IMR-90 (cell line): ENCODE data around the gene CEP41. TPM values are rescaled to one million over a fixed set of nuclear protein-coding genes. Genes with fewer than 3 reads are reported as not detected.

ENCODE experiments used
- ATAC-seq: fragments of 200-7000 bp; cut with Tn5 transposase; 2 replicates; pipeline ENCODE4 v1.9.1; 2020; ENCODE audit warnings: low read depth, mild to moderate bottlenecking, moderate library complexity
- BruUV-seq: library from RNA; stranded (reverse); fragments of 400-500 nt; replicated peaks from 2 replicates; lab custom pipeline; 2021; lab: Mats Ljungman, UMichigan
- CTCF ChIA-PET: fragments of 300-600 bp; formaldehyde crosslinking; extraction: SDS; loops from one replicate; lab custom pipeline; 2021; ENCODE audit warnings: antibody characterized with exemption; lab: Yijun Ruan, JAX
- POLR2A ChIA-PET: fragments of 300-600 bp; sonication (Branson Sonifier 250); formaldehyde crosslinking; loops from one replicate; lab custom pipeline; 2022; ENCODE audit warnings: antibody characterized with exemption; ENCODE audit not compliant: unreplicated experiment; lab: Charles Lee
- DNase-seq: peaks from one replicate; pipeline ENCODE4 v3.0.0; 2013
- H2AFZ ChIP-seq: replicated peaks from 2 replicates; pipeline ENCODE3; 2013; ENCODE audit warnings: low read length, mild to moderate bottlenecking; ENCODE audit not compliant: poor library complexity
- H2AK5ac ChIP-seq: 2 replicates; pipeline ENCODE4 v1.6.1; 2013; ENCODE audit warnings: low read depth, low read length, inconsistent platforms
- H2AK9ac ChIP-seq: replicated peaks from 2 replicates; pipeline ENCODE3; 2013; ENCODE audit warnings: mild to moderate bottlenecking, low read depth, low read length, moderate library complexity; ENCODE audit not compliant: poor library complexity
- H2BK120ac ChIP-seq: 2 replicates; pipeline ENCODE4 v1.6.1; 2013; ENCODE audit warnings: low read depth, low read length, inconsistent platforms
- H2BK15ac ChIP-seq: 3 replicates; pipeline ENCODE4 v1.6.1; 2013; ENCODE audit warnings: low read depth, low read length, inconsistent platforms
- H2BK20ac ChIP-seq: 2 replicates; pipeline ENCODE4 v1.6.1; 2013; ENCODE audit warnings: low read depth, mild to moderate bottlenecking, inconsistent platforms, low read length, moderate library complexity
- H2BK5ac ChIP-seq: 2 replicates; pipeline ENCODE4 v1.6.1; 2013; ENCODE audit warnings: mild to moderate bottlenecking, low read depth, low read length, inconsistent platforms; ENCODE audit not compliant: poor library complexity, severe bottlenecking
- H3K14ac ChIP-seq: replicated peaks from 2 replicates; pipeline ENCODE4 v1.6.1; 2013; ENCODE audit warnings: low read depth, low read length, inconsistent platforms
- H3K18ac ChIP-seq: 2 replicates; pipeline ENCODE4 v1.6.1; 2013; ENCODE audit warnings: low read depth, low read length, control low read depth
- H3K23ac ChIP-seq: 2 replicates; pipeline ENCODE4 v1.6.1; 2013; ENCODE audit warnings: low read depth, low read length, inconsistent platforms
- H3K27ac ChIP-seq: 2 replicates; pipeline ENCODE4 v1.5.1; 2013; ENCODE audit warnings: mild to moderate bottlenecking, control low read depth, low read length; ENCODE audit not compliant: insufficient read depth
- H3K27me3 ChIP-seq: 2 replicates; pipeline ENCODE4 v1.6.1; 2013; ENCODE audit warnings: low read length; ENCODE audit not compliant: control insufficient read depth, insufficient read depth
- H3K36me3 ChIP-seq: 2 replicates; pipeline ENCODE4 v1.6.1; 2013; ENCODE audit warnings: low read length, mixed read lengths; ENCODE audit not compliant: control insufficient read depth, insufficient read depth
- H3K4ac ChIP-seq: 2 replicates; pipeline ENCODE4 v1.6.1; 2013; ENCODE audit warnings: low read depth, low read length, inconsistent platforms
- H3K4me1 ChIP-seq: 2 replicates; pipeline ENCODE4 v1.6.1; 2013; ENCODE audit warnings: low read length, mixed read lengths; ENCODE audit not compliant: control insufficient read depth, insufficient read depth
- H3K4me2 ChIP-seq: 2 replicates; pipeline ENCODE4 v1.6.1; 2013; ENCODE audit warnings: low read depth, mild to moderate bottlenecking, control low read depth, low read length, moderate library complexity
- H3K4me3 ChIP-seq: 2 replicates; pipeline ENCODE4 v1.5.1; 2013; ENCODE audit warnings: low read depth, mild to moderate bottlenecking, control low read depth, low read length, moderate library complexity; ENCODE audit not compliant: insufficient read depth
- H3K56ac ChIP-seq: 2 replicates; pipeline ENCODE4 v1.6.1; 2013; ENCODE audit warnings: low read length, inconsistent platforms; ENCODE audit not compliant: insufficient read depth; ENCODE audit errors: extremely low read depth
- H3K79me1 ChIP-seq, 2 experiments: 2 replicates each; pipeline ENCODE4 v1.6.1; 2013; ENCODE audit warnings: low read length in 2 of 2, inconsistent platforms in 1 of 2, low read depth in 1 of 2
- H3K9ac ChIP-seq: 2 replicates; pipeline ENCODE4 v1.6.1; 2013; ENCODE audit warnings: low read depth, low read length, control low read depth
- H3K9me1 ChIP-seq: 2 replicates; pipeline ENCODE4 v1.6.1; 2013; ENCODE audit warnings: low read length, inconsistent platforms; ENCODE audit not compliant: insufficient read depth
- H3K9me3 ChIP-seq: 2 replicates; pipeline ENCODE4 v1.6.1; 2013; ENCODE audit warnings: low read length; ENCODE audit not compliant: control insufficient read depth, insufficient read depth
- H4K20me1 ChIP-seq: 2 replicates; pipeline ENCODE4 v1.6.1; 2013; ENCODE audit warnings: low read length, inconsistent platforms; ENCODE audit not compliant: insufficient read depth
- H4K5ac ChIP-seq: 2 replicates; pipeline ENCODE4 v1.6.1; 2013; ENCODE audit warnings: mild to moderate bottlenecking, low read depth, low read length, control low read depth
- H4K8ac ChIP-seq, 2 experiments: 2 replicates each; pipeline ENCODE4 v1.6.1; 2013; ENCODE audit warnings: low read depth in 2 of 2, low read length in 2 of 2, control low read depth in 1 of 2, inconsistent platforms in 1 of 2
- H4K91ac ChIP-seq: 2 replicates; pipeline ENCODE4 v1.6.1; 2013; ENCODE audit warnings: low read depth, low read length, inconsistent platforms; ENCODE audit not compliant: insufficient read depth
- BHLHE40 ChIP-seq: fragments of 150-350 bp; IDR thresholded peaks from 2 replicates; pipeline ENCODE4 v1.6.1; 2016; ENCODE audit warnings: mild to moderate bottlenecking, low read depth, low read length
- CEBPB ChIP-seq: IDR thresholded peaks from 2 replicates; pipeline ENCODE4 v1.6.1; 2012; ENCODE audit warnings: low read depth, low read length, improper control_type of control experiment
- FOS ChIP-seq: fragments of 150-350 bp; IDR thresholded peaks from 2 replicates; pipeline ENCODE4 v1.6.1; 2016; ENCODE audit warnings: low read depth, low read length
- RCOR1 ChIP-seq: IDR thresholded peaks from 2 replicates; pipeline ENCODE4 v1.6.1; 2012; ENCODE audit warnings: mild to moderate bottlenecking, low read length, improper control_type of control experiment; ENCODE audit not compliant: insufficient replicate concordance
- WGBS, 2 experiments: methylation state at CpG; one replicate each; pipeline versions ENCODE4 v1.1.5 to v1.1.7; 2013; ENCODE audit warnings: missing lambda C conversion rate in 2 of 2; ENCODE audit not compliant: insufficient read length in 1 of 2; ENCODE audit errors: extremely low coverage in 2 of 2; 5-methylcytosine and 5-hydroxymethylcytosine counted together
- dilution Hi-C: fragments of 300-500 bp; cut with HindIII; formaldehyde crosslinking; loops from one replicate; pipeline ENCODE4 v1.14.3; 2018; ENCODE audit warnings: low sequenced_read_pairs; ENCODE audit not compliant: unreplicated experiment
- in situ Hi-C: fragments of 300-500 bp; cut with MboI; formaldehyde crosslinking; loops from 3 replicates; pipeline ENCODE4 v1.14.3; 2019; ENCODE audit warnings: low sequenced_read_pairs, inconsistent platforms, mixed read lengths
- intact Hi-C: fragments of 100-400 bp; cut with micrococcal nuclease; formaldehyde crosslinking; loops from 2 replicates; pipeline ENCODE4 v1.10.0; 2022
- polyA plus RNA-seq, 3 experiments: library from polyadenylated mRNA; depleted of rRNA; stranded (reverse); fragments of >200 nt; gene quantifications; 2 replicates each; pipeline ENCODE4 v1.2.3, GENCODE V29; 2012; ENCODE audit warnings: low replicate concordance in 1 of 3
- total RNA-seq: library from RNA; depleted of rRNA; stranded (reverse); fragments of >200 nt; gene quantifications from 2 replicates; pipeline ENCODE4 v1.2.3, GENCODE V29; 2012
- TF ChIP-seq, protein P1 (sequence below): fragments of 150-350 bp; IDR thresholded peaks from 2 replicates; pipeline ENCODE4 v1.6.1; 2016; ENCODE audit warnings: low read depth, mild to moderate bottlenecking, low read length, moderate library complexity, borderline replicate concordance

The CEP41 gene
- total and polyA plus RNA-seq, 2 of the 4 experiments (the other 2 are of a cell fraction) = 12.2 to 21.9 TPM

DNA sequence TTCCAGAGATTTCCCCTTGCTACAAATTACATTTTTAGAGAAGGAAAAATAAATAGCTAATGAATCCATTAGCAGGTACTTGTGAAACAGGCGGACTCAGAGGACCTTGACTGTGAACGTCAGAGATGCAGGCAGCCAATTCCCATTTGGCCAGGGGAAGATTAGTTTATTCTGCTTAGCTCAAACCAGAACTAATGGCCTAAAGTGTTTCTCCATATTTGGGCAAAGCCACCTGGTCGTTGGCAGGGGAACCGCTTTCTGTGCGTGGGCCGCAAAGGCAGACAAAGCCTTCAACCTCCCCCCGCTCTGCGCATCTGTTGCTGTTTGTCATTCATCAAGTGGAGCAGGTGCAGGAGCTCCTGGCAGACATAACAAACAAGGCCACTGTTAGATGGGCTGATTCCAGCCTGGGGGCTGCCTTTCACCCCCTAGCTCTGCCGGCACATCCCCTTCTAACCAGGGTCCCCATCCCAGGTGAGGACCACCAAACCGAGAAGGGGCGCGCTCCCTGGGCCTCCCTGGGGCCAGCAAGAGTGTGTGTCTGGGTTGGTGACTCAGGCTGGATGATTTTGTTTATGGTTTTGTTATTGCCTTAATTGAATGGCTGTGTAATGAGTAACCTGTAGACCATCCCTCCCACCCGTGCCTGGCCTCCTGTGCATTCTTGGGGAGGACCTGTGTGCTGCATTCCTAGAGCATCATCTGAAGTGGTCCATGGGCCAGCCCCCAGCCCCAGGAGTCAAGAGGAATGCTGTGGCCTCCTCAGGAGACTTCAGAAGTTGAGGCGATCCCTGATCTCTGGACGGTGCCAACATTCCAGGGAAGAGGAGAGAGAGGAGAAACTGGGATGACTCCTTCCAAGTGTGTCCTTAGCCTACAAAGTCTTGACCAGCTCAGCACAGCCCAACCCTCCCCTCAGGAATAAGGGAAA lies 75.0 kb downstream of the CEP41 start:
- H3K4ac ChIP-seq = peak overlapping the region; percentile 99
- peaks cover 44% of the 10 kb centered on the region for H3K9me1 ChIP-seq
- peak overlapping the region; percentile 71 for H4K5ac ChIP-seq
- peak overlapping the region; percentile 76 for H2AK9ac ChIP-seq
- H3K79me1 ChIP-seq = peaks cover 0 to 10% of the 10 kb centered on the region in 2 experiments; a peak in 1 of 4 replicates
- H4K8ac ChIP-seq = peak overlapping the region; percentile 83 to 96
- peak overlapping the region; percentile 86 for H3K18ac ChIP-seq
- CTCF ChIA-PET = no interaction called here
- dilution Hi-C loops = no loop called here
- peak overlapping the region; percentile 100 for H2AK5ac ChIP-seq
- H3K14ac ChIP-seq = peak overlapping the region; percentile 89
- H3K36me3 ChIP-seq = no peaks in the 10 kb centered on the region
- POLR2A ChIA-PET = interaction anchor here (1.1 kb wide), 1 partner anchor 129 kb away, joined by 3 read pairs; no protein-coding TSS in a partner anchor
- peak overlapping the region; percentile 98 for H2BK120ac ChIP-seq
- ATAC-seq (peak; percentile 56), DNase-seq (peak; percentile 94)
- H3K9ac ChIP-seq = no peak overlapping the region
- intact Hi-C loops = no loop called here
- peak overlapping the region; percentile 70 for H3K23ac ChIP-seq
- H4K91ac ChIP-seq = peak overlapping the region; percentile 95
- no peak overlapping the region for H3K4me3 ChIP-seq
- H3K9me3 ChIP-seq = no peaks in the 10 kb centered on the region
- no peaks in the 10 kb centered on the region for H3K27me3 ChIP-seq
- peaks cover 43% of the 10 kb centered on the region for H3K4me1 ChIP-seq
- H3K56ac ChIP-seq = peak overlapping the region; percentile 77
- H3K4me2 ChIP-seq = peak overlapping the region; percentile 24; the same call in 1 of the 2 replicates
- peak overlapping the region; percentile 78 for H3K27ac ChIP-seq
- BruUV-seq = no TSS peak
- H2BK5ac ChIP-seq = peak overlapping the region; percentile 96
- H2AFZ ChIP-seq = peak overlapping the region; percentile 73
- TF ChIP-seq FOS = peak; percentile 91
- TF ChIP-seq, protein P1, sequence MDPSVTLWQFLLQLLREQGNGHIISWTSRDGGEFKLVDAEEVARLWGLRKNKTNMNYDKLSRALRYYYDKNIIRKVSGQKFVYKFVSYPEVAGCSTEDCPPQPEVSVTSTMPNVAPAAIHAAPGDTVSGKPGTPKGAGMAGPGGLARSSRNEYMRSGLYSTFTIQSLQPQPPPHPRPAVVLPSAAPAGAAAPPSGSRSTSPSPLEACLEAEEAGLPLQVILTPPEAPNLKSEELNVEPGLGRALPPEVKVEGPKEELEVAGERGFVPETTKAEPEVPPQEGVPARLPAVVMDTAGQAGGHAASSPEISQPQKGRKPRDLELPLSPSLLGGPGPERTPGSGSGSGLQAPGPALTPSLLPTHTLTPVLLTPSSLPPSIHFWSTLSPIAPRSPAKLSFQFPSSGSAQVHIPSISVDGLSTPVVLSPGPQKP = no peak
- peak; percentile 66 for TF ChIP-seq CEBPB
- peak; percentile 25 for TF ChIP-seq RCOR1
- TF ChIP-seq BHLHE40 = peak; percentile 96
- WGBS, 2 experiments = 42% methylated on average over 5 of the region's 15 CpGs; no CpG with 5 or more reads in 1 of the 2 experiments
- H2BK20ac ChIP-seq = peak overlapping the region; percentile 96
- no peaks in the 10 kb centered on the region for H4K20me1 ChIP-seq
- H2BK15ac ChIP-seq = peak overlapping the region; percentile 63
- in situ Hi-C loops = no loop called here
